ENCODE data around the gene LMF1.

DNA sequence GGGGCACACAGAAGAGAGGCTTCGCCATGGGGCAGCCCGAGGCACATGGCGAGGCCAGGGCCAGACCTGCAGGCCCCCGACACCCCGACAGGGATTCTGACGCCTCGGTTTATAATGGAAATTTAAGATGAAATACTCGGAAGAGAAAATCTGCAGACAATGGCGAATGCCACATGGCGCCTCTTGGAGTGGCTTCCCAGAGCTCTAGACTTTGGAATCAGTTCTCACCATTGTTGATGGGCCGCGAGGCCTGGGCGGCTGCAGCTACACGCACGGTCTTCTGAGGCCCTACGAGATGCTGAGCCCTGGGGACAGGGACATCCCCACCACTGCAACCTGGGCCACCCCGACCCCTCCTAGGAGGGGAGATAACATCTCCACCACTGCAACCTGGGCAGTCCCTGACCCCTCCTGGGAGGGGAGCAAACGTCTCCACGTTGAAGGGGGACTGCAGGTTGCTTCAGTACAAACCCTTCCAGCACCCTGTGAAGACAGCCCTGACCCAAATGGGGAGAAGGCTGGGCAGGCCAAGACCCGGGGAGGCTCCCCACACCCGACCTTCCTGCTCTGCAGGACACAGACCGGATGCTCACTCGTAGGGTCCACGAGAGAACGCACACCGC lies 56.9 kb downstream of the LMF1 start:
- TF ChIP-seq, protein P1, sequence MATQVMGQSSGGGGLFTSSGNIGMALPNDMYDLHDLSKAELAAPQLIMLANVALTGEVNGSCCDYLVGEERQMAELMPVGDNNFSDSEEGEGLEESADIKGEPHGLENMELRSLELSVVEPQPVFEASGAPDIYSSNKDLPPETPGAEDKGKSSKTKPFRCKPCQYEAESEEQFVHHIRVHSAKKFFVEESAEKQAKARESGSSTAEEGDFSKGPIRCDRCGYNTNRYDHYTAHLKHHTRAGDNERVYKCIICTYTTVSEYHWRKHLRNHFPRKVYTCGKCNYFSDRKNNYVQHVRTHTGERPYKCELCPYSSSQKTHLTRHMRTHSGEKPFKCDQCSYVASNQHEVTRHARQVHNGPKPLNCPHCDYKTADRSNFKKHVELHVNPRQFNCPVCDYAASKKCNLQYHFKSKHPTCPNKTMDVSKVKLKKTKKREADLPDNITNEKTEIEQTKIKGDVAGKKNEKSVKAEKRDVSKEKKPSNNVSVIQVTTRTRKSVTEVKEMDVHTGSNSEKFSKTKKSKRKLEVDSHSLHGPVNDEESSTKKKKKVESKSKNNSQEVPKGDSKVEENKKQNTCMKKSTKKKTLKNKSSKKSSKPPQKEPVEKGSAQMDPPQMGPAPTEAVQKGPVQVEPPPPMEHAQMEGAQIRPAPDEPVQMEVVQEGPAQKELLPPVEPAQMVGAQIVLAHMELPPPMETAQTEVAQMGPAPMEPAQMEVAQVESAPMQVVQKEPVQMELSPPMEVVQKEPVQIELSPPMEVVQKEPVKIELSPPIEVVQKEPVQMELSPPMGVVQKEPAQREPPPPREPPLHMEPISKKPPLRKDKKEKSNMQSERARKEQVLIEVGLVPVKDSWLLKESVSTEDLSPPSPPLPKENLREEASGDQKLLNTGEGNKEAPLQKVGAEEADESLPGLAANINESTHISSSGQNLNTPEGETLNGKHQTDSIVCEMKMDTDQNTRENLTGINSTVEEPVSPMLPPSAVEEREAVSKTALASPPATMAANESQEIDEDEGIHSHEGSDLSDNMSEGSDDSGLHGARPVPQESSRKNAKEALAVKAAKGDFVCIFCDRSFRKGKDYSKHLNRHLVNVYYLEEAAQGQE (IDR thresholded peaks at IDR 0.05; ENCODE audit: insufficient read depth in 1 of 2, low read depth in 2 of 2, low read length in 2 of 2), result no peak
- no peak for TF ChIP-seq SIN3A (IDR thresholded peaks at IDR 0.05; ENCODE audit: borderline replicate concordance, insufficient read depth, low read length)
- no peak for TF ChIP-seq POLR2AphosphoS5 (IDR thresholded peaks at IDR 0.05; ENCODE audit: low read depth, low read length)
- no peak for TF ChIP-seq TAF1 (IDR thresholded peaks at IDR 0.05; ENCODE audit: borderline replicate concordance, insufficient read depth, low read length)
- no peak for TF ChIP-seq FOXP2 (optimal IDR thresholded peaks at IDR 0.05; ENCODE audit: borderline replicate concordance, extremely low read depth, extremely low read length, insufficient read depth)

All from PFSK-1 (cell line).